K562 (cell line): Measurements from ENCODE around the gene PUM2. TPM values are rescaled to one million over a fixed set of nuclear protein-coding genes. Genes with fewer than 3 reads are reported as not detected.

Source experiments
- ATAC-seq: fragments of 200-7000 bp; cut with Tn5 transposase; 3 replicates; pipeline ENCODE4 v1.9.1; 2020; ENCODE audit warnings: moderate library complexity
- BruUV-seq: library from RNA; stranded (reverse); fragments of 400-500 nt; replicated peaks from 2 replicates; lab custom pipeline; 2021; lab: Mats Ljungman, UMichigan
- CTCF ChIA-PET: fragments of 300-600 bp; formaldehyde crosslinking; extraction: SDS; loops from one replicate; lab custom pipeline; 2021; ENCODE audit warnings: low intra/inter-chr PET ratio; lab: Yijun Ruan, JAX
- POLR2A ChIA-PET: fragments of 300-600, 350-650 bp; sonication (Branson Sonifier 250); formaldehyde crosslinking; extraction: SDS; loops from one replicate; lab custom pipeline; 2021; ENCODE audit warnings: antibody characterized with exemption, inconsistent platforms; lab: Yijun Ruan, JAX
- DNase-seq, 4 experiments: peaks; one replicate each; pipeline versions ENCODE4 v3.0.0 to v3.0.0-alpha.2; 2011 to 2018; ENCODE audit warnings: low spot score in 3 of 4, mixed read lengths in 3 of 4; ENCODE audit errors: extremely low read depth in 1 of 4
- FAIRE-seq: peaks from 2 replicates; lab custom pipeline; 2011; peaks lifted over from hg19 to GRCh38; lab: Jason Lieb, UNC
- H2AFZ ChIP-seq: 2 replicates; pipeline ENCODE4 v1.6.0; 2011; ENCODE audit warnings: low read depth, low read length, control low read depth, inconsistent platforms
- H3K27ac ChIP-seq: fragments of 200-600 bp; 3 replicates; pipeline ENCODE4 v1.8.0; 2011; ENCODE audit warnings: low read depth, mild to moderate bottlenecking, control low read depth, inconsistent platforms, low read length, moderate library complexity, mixed read lengths; ENCODE audit errors: extremely low read depth
- H3K27me3 ChIP-seq, 2 experiments: fragments of 300-600 bp in 1 of 2; 2 replicates in 1 of 2; 3 replicates in 1 of 2; pipeline versions ENCODE4 v1.6.0 to v1.8.0; 2011; ENCODE audit warnings: inconsistent platforms in 2 of 2, low read length in 2 of 2, mild to moderate bottlenecking in 1 of 2, mixed read lengths in 1 of 2, moderate library complexity in 1 of 2; ENCODE audit not compliant: control insufficient read depth in 2 of 2, insufficient read depth in 2 of 2
- H3K36me3 ChIP-seq: fragments of 300-600 bp; 3 replicates; pipeline ENCODE4 v1.8.0; 2011; ENCODE audit warnings: mild to moderate bottlenecking, low read length, inconsistent platforms; ENCODE audit not compliant: control insufficient read depth, insufficient read depth
- H3K4me1 ChIP-seq, 2 experiments: fragments of 200-600 bp in 1 of 2; replicated peaks in 1 of 2; 2 replicates in 1 of 2; 3 replicates in 1 of 2; pipeline versions ENCODE4 v1.5.1 to v1.8.0; 2011; ENCODE audit warnings: inconsistent platforms in 2 of 2, low read length in 2 of 2, mild to moderate bottlenecking in 1 of 2, mixed read lengths in 1 of 2, moderate library complexity in 1 of 2; ENCODE audit not compliant: control insufficient read depth in 2 of 2, insufficient read depth in 2 of 2
- H3K4me2 ChIP-seq: 2 replicates; pipeline ENCODE4 v1.6.1; 2011; ENCODE audit warnings: low read length, control low read depth, inconsistent platforms, mixed read lengths; ENCODE audit not compliant: insufficient read depth
- H3K4me3 ChIP-seq: fragments of 200-600 bp; sonication (generic), shearing (Covaris generic); 2 replicates; pipeline ENCODE4 v1.5.1; 2016; ENCODE audit warnings: control low read depth, inconsistent platforms
- H3K79me2 ChIP-seq: fragments of 200-600 bp; 3 replicates; pipeline ENCODE4 v1.8.0; 2011; ENCODE audit warnings: low read length, inconsistent platforms; ENCODE audit not compliant: control insufficient read depth, insufficient read depth
- H3K9ac ChIP-seq, 2 experiments: 2 replicates each; pipeline versions ENCODE4 v1.6.0 to v1.6.1; 2011; ENCODE audit warnings: low read depth in 2 of 2, low read length in 2 of 2, control low read depth in 1 of 2, inconsistent platforms in 1 of 2, mild to moderate bottlenecking in 1 of 2, mixed read lengths in 1 of 2; ENCODE audit not compliant: insufficient read depth in 1 of 2
- H3K9me1 ChIP-seq: one replicate; pipeline ENCODE4 v1.6.0; 2011; ENCODE audit warnings: inconsistent platforms, mild to moderate bottlenecking, low read length, moderate library complexity; ENCODE audit not compliant: control insufficient read depth, insufficient read depth
- H3K9me3 ChIP-seq: replicated peaks from 2 replicates; pipeline ENCODE4 v1.5.1; 2011; ENCODE audit warnings: low read depth, low read length, inconsistent platforms; ENCODE audit not compliant: control insufficient read depth, insufficient read depth
- H4K20me1 ChIP-seq: replicated peaks from 2 replicates; pipeline ENCODE4 v1.6.1; 2011; ENCODE audit warnings: low read length, inconsistent platforms, mixed read lengths; ENCODE audit not compliant: control insufficient read depth, insufficient read depth
- NFIX ChIP-seq: fragments of 250-450 bp; sonication (Bioruptor Pico); IDR thresholded peaks from 2 replicates; pipeline ENCODE4 v1.4.0; 2020; ENCODE audit warnings: low read depth, mild to moderate bottlenecking, moderate library complexity
- TCF7L2 ChIP-seq: fragments of 150-350 bp; IDR thresholded peaks from 2 replicates; pipeline ENCODE4 v1.6.1; 2016; ENCODE audit warnings: low read depth, mild to moderate bottlenecking, low read length, moderate library complexity
- ZBTB12 ChIP-seq: fragments of 250-450 bp; sonication (Bioruptor Pico); IDR thresholded peaks from 2 replicates; pipeline ENCODE4 v1.4.0; 2020
- ZEB2 ChIP-seq: fragments of 450-650 bp; IDR thresholded peaks from 2 replicates; pipeline ENCODE4 v1.6.1; 2016
- ZNF316 ChIP-seq: fragments of 450-650 bp; IDR thresholded peaks from 2 replicates; pipeline ENCODE4 v1.6.1; 2016
- ZNF785 ChIP-seq: fragments of 250-450 bp; sonication (Bioruptor Pico); IDR thresholded peaks from 2 replicates; pipeline ENCODE4 v1.4.0; 2020; ENCODE audit warnings: mild to moderate bottlenecking
- WGBS: fragments of 100-300 bp; shearing (Covaris generic); methylation state at CpG from one replicate; pipeline ENCODE4 v1.1.6; 2016; ENCODE audit warnings: low coverage, mixed read lengths; ENCODE audit not compliant: insufficient coverage; ENCODE audit errors: missing lambda C conversion rate; 5-methylcytosine and 5-hydroxymethylcytosine counted together
- in situ Hi-C: fragments of 300-500 bp; cut with MboI; formaldehyde crosslinking; loops from 4 replicates; pipeline ENCODE4 v1.15.0; 2018; ENCODE audit warnings: inconsistent platforms, mixed read lengths
- intact Hi-C: fragments of 100-400 bp; cut with micrococcal nuclease; formaldehyde crosslinking; loops from 2 replicates; pipeline ENCODE4 v1.14.2; 2022
- polyA plus RNA-seq, 8 experiments: library from polyadenylated mRNA; depleted of rRNA in 4 of 8; stranded (reverse) in 5 of 8; unstranded in 3 of 8; fragments of >200 nt; fragmentation: Nextera tagmentation in 2 of 8; fragmentation: Illumina TruSeq in 1 of 8; extraction: Ambion mirVana in 2 of 8; extraction: Trizol in 1 of 8; gene quantifications; 2 replicates each; pipeline versions ENCODE4 v1.2.1 to v1.2.3, GENCODE V29; 2011 to 2014; ENCODE audit warnings: inconsistent platforms in 1 of 8, missing spikeins in 1 of 8
- total RNA-seq, 7 experiments: library from RNA; depleted of rRNA in 6 of 7; stranded (reverse); fragments of >200 nt in 6 of 7; fragmentation: Illumina TruSeq in 2 of 7; extraction: Trizol in 2 of 7; gene quantifications; 2 replicates each; pipeline versions ENCODE4 v1.2.1 to v1.2.3, GENCODE V29; 2011 to 2021; ENCODE audit warnings: low replicate concordance in 1 of 7

PUM2 gene
- total and polyA plus RNA-seq, 9 of the 15 experiments (the other 6 are each of a cell fraction or from before 2014, with no cell fraction given), result 13.4 to 61.9 (median 28.3) TPM

GRCh38 chr2:20365249-20365817 lies 14.7 kb upstream of the PUM2 start:
- Histone ChIP-seq H3K79me2 (no peaks in the 10 kb centered on the region), H3K9me1 (no peaks in the 10 kb centered on the region), H3K36me3 (no peaks in the 10 kb centered on the region), H3K9ac (no peak overlapping the region), H3K27ac (no peak overlapping the region), H3K9me3 (peaks cover 2% of the 10 kb centered on the region), H3K4me1 (no peaks in the 10 kb centered on the region), H3K4me3 (no peak overlapping the region), H3K27me3 (peaks cover 8 to 16% of the 10 kb centered on the region in 2 experiments; a peak in 3 of 5 replicates), H4K20me1 (no peaks in the 10 kb centered on the region), H2AFZ (no peak overlapping the region), H3K4me2 (no peak overlapping the region)
- no peak for ATAC-seq
- 5% methylated on average over 7 of the region's 7 CpGs for WGBS
- TF ChIP-seq ZEB2 (no peak), ZNF316 (0 out of 2 replicates have a peak, but pooled peaks have one; percentile 9)
- ChIA-PET POLR2A (interaction anchor here (0.7 kb wide), 1 partner anchor 220 kb away, joined by 3 read pairs; no protein-coding TSS in a partner anchor), CTCF (no interaction called here)
- no peak for DNase-seq
- BruUV-seq, result no TSS peak
- no peak for FAIRE-seq
- in situ Hi-C loops, result no loop called here
- intact Hi-C loops, result no loop called here

- 57% methylated on average over 5 of the region's 5 CpGs for WGBS
- in situ Hi-C loops (no loop called here), intact Hi-C loops (no loop called here)
- Histone ChIP-seq H3K79me2 (no peaks in the 10 kb centered on the region), H3K9ac (no peak overlapping the region), H4K20me1 (no peaks in the 10 kb centered on the region), H3K27me3 (peaks cover 0 to 12% of the 10 kb centered on the region in 2 experiments; a peak in 2 of 5 replicates), H3K36me3 (no peaks in the 10 kb centered on the region), H3K9me1 (no peaks in the 10 kb centered on the region), H2AFZ (0 out of 2 replicates have a peak overlapping the region, but pooled peaks have one; percentile 16), H3K4me3 (no peak overlapping the region), H3K4me2 (no peak overlapping the region), H3K9me3 (peaks cover 2% of the 10 kb centered on the region), H3K27ac (no peak overlapping the region), H3K4me1 (no peaks in the 10 kb centered on the region)
- BruUV-seq, result no TSS peak
- POLR2A ChIA-PET, result no interaction called here
- DNase-seq, result no peak
- ATAC-seq, result no peak
- FAIRE-seq, result no peak
- no peak for TF ChIP-seq TCF7L2
- TF ChIP-seq ZBTB12 (CRISPR knock-in tag), result no peak
- TF ChIP-seq NFIX (CRISPR knock-in tag), result no peak
- no peak for TF ChIP-seq ZNF785
- CTCF ChIA-PET, result no interaction called here
These were observed 12.9 kb upstream of the PUM2 start for GRCh38 chr2:20363578-20363977.
